ENCODE measurements around the gene DVL2.

DNA sequence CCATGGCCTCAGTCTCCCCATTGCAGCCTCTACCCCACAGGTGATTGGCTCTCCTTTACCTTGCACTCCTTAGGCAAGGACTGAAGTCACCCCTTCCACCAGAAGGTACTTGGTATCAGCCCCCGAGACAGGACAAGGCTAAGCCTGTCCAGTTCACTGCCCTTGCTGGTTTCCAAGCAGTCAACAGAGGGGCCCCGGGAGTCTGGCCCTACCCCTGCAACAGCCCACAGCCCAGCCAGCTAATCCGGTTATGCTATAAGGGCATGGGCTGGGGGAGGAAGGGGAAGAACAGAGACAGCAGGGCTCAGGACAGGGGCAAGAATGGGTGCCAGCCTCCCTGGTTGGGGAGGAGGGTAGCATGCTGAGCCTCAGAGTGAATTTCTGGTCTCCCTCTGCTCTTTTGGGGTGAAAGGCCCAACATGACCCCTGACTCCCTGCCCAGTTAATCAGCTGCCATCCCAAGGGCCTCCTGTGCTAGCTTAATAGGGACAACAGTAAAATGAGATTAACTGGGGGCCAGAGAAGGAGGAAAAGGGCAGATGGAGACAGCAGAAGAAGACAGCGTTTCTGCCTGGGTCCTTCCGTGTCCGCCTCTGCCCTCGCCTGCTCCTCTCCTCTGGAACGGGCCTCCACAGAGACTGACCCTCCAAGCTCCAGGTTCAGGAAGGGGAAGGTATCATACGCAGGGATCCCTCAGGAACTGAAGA is 25.4 kb downstream of the DVL2 start:
- TF ChIP-seq, protein P1, sequence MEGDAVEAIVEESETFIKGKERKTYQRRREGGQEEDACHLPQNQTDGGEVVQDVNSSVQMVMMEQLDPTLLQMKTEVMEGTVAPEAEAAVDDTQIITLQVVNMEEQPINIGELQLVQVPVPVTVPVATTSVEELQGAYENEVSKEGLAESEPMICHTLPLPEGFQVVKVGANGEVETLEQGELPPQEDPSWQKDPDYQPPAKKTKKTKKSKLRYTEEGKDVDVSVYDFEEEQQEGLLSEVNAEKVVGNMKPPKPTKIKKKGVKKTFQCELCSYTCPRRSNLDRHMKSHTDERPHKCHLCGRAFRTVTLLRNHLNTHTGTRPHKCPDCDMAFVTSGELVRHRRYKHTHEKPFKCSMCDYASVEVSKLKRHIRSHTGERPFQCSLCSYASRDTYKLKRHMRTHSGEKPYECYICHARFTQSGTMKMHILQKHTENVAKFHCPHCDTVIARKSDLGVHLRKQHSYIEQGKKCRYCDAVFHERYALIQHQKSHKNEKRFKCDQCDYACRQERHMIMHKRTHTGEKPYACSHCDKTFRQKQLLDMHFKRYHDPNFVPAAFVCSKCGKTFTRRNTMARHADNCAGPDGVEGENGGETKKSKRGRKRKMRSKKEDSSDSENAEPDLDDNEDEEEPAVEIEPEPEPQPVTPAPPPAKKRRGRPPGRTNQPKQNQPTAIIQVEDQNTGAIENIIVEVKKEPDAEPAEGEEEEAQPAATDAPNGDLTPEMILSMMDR (IDR thresholded peaks at IDR 0.05; ENCODE audit: low read depth, low read length), result no peak
- TF ChIP-seq MAX (IDR thresholded peaks at IDR 0.05; ENCODE audit: low read depth, low read length), result no peak

Data from NB4 (cell line).